Occipital lobe (tissue), 2 donors: ENCODE data around the gene ROBO1. TPM values are rescaled to one million over a fixed set of nuclear protein-coding genes. Genes with fewer than 3 reads are reported as not detected.

ENCODE experiments used
- DNase-seq: peaks from one replicate; lab custom pipeline; 2025; lab: John Stamatoyannopoulos, UW
- total RNA-seq: library from RNA; depleted of rRNA; stranded (reverse); fragments of >200 nt; gene quantifications from one replicate; pipeline ENCODE4 v1.2.3, GENCODE V29; 2014

The ROBO1 gene
- total RNA-seq, 1 donor from 2014 or later = 156 TPM

- no peak for DNase-seq
Measured at GRCh38 chr3:78924711-78925110, 843.1 kb downstream of the ROBO1 start.

- no peak for DNase-seq
Measured at GRCh38 chr3:78919021-78919755, 848.6 kb downstream of the ROBO1 start.

DNA sequence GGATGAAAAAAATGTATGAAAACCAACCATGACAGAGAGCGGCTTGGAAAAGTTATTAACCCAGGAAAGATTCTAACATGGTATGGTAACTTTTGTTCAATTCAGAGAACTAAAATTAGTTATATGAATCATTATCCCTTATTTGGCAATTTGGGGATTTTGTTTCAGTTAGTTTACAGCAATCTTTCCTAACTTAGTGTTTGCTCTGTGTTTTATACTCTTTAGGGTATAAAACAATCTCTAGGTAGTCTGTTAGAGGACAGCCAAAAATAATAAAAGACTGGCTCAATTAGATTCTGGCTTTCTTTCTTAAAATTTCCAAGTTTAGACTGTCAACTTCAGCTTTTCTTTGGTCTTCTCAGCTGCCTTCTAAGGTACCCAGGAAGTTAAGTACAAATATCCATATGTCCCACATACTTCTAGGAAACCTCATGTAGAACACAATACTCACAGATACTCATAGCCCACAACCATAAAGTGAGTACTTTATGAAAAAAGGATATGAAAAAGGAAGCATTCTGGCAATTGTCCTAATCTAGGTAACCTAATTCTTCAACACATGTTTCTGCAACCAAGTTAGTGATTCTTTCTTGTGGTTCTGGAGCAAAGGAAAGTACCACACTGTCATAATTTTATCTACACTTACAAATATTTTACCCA, 849.3 kb downstream of the ROBO1 start:
- DNase-seq = no peak

- DNase-seq = no peak
Measured at GRCh38 chr3:78917536-78917935, 850.3 kb downstream of the ROBO1 start.

- DNase-seq = no peak
Measured at GRCh38 chr3:78913711-78914110, 854.1 kb downstream of the ROBO1 start.

GRCh38 chr3:78912687-78913086, 855.1 kb downstream of the ROBO1 start:
- no peak for DNase-seq

GRCh38 chr3:78912259-78912658, 855.5 kb downstream of the ROBO1 start:
- no peak for DNase-seq

DNA sequence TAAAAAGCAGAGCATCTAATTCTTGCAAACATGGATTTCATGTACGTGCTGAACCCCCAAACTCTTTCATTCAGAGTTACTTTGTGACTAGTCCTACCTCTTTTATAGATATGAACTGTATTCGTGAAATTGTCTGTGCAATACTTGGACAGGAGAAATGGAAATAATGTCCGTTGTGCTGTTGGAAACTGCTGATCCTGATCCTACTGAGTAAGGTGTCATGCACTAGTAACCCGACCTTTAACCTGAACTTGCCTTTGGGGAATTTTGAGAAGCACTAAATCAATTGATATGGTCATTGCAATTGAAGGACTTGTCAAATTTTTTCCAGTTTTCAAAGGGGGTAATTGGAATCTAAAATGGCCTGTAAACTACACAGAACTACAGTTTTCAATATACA, 856.4 kb downstream of the ROBO1 start:
- DNase-seq = no peak

DNA sequence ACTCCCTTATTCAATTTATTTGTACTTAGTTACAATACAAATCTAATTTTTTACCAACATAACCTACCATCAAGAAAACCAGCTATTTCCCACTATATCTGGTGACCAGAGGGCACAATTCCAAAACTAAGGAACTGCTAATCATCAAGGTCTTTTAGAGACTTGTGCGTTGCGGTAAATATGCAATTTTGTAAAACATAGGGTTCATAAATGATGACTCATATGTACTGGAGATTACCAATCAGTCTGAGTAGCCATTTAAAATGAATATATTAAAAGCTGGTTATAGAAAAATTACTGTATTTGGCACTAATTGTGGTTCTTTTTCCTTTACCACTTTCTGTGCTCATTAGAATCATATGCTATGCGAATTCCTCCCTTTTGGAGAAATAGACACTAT, 859.6 kb downstream of the ROBO1 start:
- DNase-seq = no peak

- DNase-seq = no peak
Measured at GRCh38 chr3:78907367-78907766, 860.4 kb downstream of the ROBO1 start.

DNA sequence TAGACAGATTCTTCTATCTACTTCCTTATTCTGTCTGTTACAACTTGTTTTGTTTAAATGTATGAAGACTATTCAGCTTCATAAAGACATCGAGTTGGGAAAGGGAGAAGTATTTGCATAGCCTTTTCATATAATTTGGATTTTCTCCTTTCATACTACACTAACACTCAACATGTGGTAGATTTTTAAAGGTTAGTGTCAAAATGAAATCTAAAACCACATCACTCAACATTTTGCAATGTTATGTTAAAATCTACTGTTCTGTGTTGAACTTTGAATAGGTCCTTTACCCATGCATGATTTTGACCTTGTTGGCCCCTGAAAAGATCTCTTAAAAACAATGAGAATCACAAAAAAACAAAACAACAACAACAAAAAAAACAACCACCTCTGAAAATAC, 860.9 kb downstream of the ROBO1 start:
- no peak for DNase-seq

DNA sequence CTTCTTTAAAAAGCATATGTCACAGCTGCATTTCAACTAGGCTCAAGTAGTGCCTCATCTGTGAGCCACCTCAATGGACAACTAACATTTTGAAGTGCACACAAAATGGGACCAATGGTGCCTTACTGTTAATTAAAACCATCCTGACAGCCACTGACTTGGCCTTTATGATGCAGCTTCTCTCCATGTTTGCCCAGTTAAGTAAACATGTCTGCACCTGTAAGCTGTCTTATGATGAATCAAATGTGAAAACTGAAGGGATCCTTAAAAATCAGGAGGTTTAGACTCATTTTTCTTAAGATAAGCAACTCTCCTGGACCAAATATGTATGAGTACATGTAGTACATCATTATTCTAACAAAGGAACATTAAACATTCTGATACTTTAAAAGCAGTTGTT, 861.6 kb downstream of the ROBO1 start:
- DNase-seq = no peak

- no peak for DNase-seq
Measured at GRCh38 chr3:78905700-78906099, 862.1 kb downstream of the ROBO1 start.

DNA sequence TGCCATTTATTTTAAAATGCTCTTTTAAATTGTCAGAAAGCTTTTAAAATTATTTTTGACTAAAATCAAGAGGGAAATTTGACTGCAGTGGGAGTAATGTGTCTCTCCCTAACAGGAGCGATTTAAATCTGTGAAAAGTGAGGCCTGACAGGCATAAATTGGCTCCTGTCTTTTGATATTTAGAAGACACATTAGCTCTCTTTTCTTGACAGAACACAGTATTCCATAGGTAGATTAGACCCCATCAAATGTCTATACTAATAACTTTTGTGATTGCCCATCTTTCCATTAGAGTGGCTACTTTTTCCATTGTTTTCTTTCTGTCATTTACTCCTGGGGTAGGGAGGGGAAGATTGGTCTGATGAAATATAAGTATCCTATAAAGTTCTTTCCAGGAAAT, 866.3 kb downstream of the ROBO1 start:
- no peak for DNase-seq

- no peak for DNase-seq
Measured at GRCh38 chr3:78900880-78901279, 866.9 kb downstream of the ROBO1 start.

DNA sequence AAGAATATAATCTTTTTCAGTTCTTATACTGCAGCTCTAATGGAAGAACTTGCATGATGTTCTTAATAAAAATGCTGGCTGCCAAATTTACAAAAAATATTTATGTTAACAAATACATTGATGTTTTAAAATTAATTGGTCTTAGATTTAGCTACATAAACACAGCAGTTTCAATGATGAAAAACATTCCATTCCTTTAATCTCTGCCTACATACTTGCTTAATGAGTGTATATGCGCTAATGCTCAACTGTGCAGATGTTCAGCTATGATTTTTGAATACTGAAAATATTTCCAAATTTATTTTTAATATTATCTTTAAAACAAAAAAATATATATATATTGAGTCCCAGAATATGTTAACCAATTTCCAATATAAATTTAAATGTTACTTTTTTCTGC, 867.4 kb downstream of the ROBO1 start:
- no peak for DNase-seq

GRCh38 chr3:78895528-78895927, 872.3 kb downstream of the ROBO1 start:
- DNase-seq = no peak

DNA sequence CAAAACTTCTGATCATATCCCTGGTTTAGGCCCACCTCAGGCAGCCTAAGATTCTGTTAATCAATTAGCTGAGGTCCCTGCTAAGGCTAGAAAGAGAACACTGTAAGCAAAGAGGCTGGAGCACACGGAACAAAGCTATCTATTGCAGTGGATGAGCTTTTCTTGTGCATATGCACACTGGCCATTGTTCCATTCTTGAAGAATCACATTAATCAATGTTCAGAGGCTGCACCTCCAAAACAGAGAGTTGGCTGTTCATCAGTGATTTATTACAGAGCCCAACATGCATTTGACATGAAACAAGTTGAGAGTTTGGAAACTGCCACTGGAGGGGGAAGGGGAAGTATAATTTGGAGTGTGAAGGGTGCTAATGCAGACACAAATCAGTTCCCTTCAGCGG, 873.0 kb downstream of the ROBO1 start:
- DNase-seq = no peak

DNA sequence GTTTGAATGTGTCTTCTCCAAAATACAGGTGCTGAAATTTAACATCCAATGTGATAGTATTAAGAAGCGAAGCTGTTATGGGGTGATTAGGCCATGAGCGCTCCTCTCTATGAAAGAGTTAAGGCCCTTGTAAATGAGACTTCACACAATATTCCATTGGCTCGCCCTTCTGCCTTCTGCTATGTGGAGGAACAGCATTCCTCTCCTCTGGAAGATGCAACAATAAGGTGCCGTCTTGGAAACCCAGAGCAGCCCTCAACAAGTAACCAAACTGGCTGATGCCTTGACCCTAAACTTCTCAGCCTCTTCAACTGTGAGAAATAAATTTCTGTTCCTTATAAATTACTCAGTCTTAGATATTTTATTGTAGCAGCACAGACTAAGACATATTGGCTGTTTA, 874.6 kb downstream of the ROBO1 start:
- DNase-seq = no peak

- DNase-seq = no peak
Measured at GRCh38 chr3:78889348-78889747, 878.5 kb downstream of the ROBO1 start.

DNA sequence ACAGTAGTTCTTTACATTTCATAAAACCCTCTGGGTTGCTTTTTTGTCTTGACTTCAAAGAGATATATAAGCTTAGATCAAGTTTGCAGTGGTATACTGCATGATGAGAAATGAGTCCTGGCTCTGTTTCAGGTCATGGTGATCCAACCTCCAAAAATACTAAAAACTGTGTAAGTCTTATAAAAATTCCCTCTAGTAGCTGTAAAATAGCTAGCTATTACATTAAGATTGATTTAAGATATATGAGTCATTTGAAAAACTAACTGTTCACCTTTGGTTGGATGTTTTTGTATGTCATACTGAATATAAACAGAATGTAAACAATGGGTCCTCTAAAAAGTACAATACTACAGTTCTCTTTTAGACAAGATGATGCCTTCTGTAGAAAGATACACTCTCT, 879.2 kb downstream of the ROBO1 start:
- no peak for DNase-seq

- no peak for DNase-seq
Measured at GRCh38 chr3:78887547-78888011, 880.2 kb downstream of the ROBO1 start.

- no peak for DNase-seq
Measured at GRCh38 chr3:78887029-78887428, 880.8 kb downstream of the ROBO1 start.
